Osteoblast (primary cell): ENCODE measurements around the gene LRP1. TPM values are rescaled to one million over a fixed set of nuclear protein-coding genes. Genes with fewer than 3 reads are reported as not detected.

ENCODE experiments used
- DNase-seq: peaks from one replicate; pipeline ENCODE4 v3.0.0; 2011; ENCODE audit warnings: low spot score, mixed read lengths; ENCODE audit not compliant: insufficient read length; ENCODE audit errors: missing footprints
- H2AFZ ChIP-seq: 2 replicates; pipeline ENCODE4 v1.6.0; 2011; ENCODE audit warnings: mild to moderate bottlenecking, low read length
- H3K27ac ChIP-seq: 2 replicates; pipeline ENCODE4 v1.5.1; 2011; ENCODE audit warnings: mild to moderate bottlenecking, low read depth, low read length, moderate library complexity
- H3K27me3 ChIP-seq: 2 replicates; pipeline ENCODE4 v1.6.0; 2012; ENCODE audit warnings: mild to moderate bottlenecking, control low read depth, inconsistent platforms, low read length, moderate library complexity; ENCODE audit not compliant: insufficient read depth
- H3K36me3 ChIP-seq: 2 replicates; pipeline ENCODE4 v1.5.1; 2011; ENCODE audit warnings: mild to moderate bottlenecking, low read length, control low read depth, moderate library complexity; ENCODE audit not compliant: insufficient read depth
- H3K4me1 ChIP-seq: 2 replicates; pipeline ENCODE4 v1.5.1; 2011; ENCODE audit warnings: mild to moderate bottlenecking, low read length, control low read depth, moderate library complexity; ENCODE audit not compliant: insufficient read depth
- H3K4me2 ChIP-seq: 2 replicates; pipeline ENCODE4 v1.6.0; 2011; ENCODE audit warnings: mild to moderate bottlenecking, low read length; ENCODE audit not compliant: insufficient read depth
- H3K4me3 ChIP-seq: fragments of 200-600 bp; sonication (generic); 3 replicates; pipeline ENCODE4 v1.5.1; 2012; ENCODE audit warnings: mild to moderate bottlenecking, low read length, inconsistent platforms; ENCODE audit not compliant: insufficient read depth
- H3K79me2 ChIP-seq: 2 replicates; pipeline ENCODE4 v1.6.0; 2012; ENCODE audit warnings: mild to moderate bottlenecking, low read length, control low read depth, inconsistent platforms; ENCODE audit not compliant: insufficient read depth
- H3K9me3 ChIP-seq: 2 replicates; pipeline ENCODE4 v1.5.1; 2011; ENCODE audit warnings: low read depth, low read length, control low read depth
- H4K20me1 ChIP-seq: 2 replicates; pipeline ENCODE4 v1.6.0; 2012; ENCODE audit warnings: mild to moderate bottlenecking, low read length, control low read depth; ENCODE audit not compliant: insufficient read depth
- total RNA-seq: library from RNA; depleted of rRNA; stranded (reverse); fragments of >200 nt; gene quantifications from 2 replicates; pipeline ENCODE4 v1.2.3, GENCODE V29; 2012
- TF ChIP-seq, protein P1 (sequence below): IDR thresholded peaks from 2 replicates; pipeline ENCODE4 v1.5.1; 2011; ENCODE audit warnings: mild to moderate bottlenecking, low read depth, low read length, moderate library complexity; ENCODE audit errors: extremely low read depth

Gene LRP1
- total RNA-seq, 1 donor = 744 TPM

GRCh38 chr12:57176846-57177245 is 48.6 kb downstream of the LRP1 start:
- Histone ChIP-seq H3K9me3 (no peaks in the 10 kb centered on the region), H3K4me1 (peaks cover 3% of the 10 kb centered on the region), H4K20me1 (peaks cover 62% of the 10 kb centered on the region), H2AFZ (no peak overlapping the region), H3K79me2 (peaks cover 88% of the 10 kb centered on the region), H3K4me3 (no peak overlapping the region), H3K27ac (peak overlapping the region; percentile 65), H3K27me3 (no peaks in the 10 kb centered on the region), H3K36me3 (peaks cover 96% of the 10 kb centered on the region), H3K4me2 (no peak overlapping the region)
- TF ChIP-seq, protein P1, sequence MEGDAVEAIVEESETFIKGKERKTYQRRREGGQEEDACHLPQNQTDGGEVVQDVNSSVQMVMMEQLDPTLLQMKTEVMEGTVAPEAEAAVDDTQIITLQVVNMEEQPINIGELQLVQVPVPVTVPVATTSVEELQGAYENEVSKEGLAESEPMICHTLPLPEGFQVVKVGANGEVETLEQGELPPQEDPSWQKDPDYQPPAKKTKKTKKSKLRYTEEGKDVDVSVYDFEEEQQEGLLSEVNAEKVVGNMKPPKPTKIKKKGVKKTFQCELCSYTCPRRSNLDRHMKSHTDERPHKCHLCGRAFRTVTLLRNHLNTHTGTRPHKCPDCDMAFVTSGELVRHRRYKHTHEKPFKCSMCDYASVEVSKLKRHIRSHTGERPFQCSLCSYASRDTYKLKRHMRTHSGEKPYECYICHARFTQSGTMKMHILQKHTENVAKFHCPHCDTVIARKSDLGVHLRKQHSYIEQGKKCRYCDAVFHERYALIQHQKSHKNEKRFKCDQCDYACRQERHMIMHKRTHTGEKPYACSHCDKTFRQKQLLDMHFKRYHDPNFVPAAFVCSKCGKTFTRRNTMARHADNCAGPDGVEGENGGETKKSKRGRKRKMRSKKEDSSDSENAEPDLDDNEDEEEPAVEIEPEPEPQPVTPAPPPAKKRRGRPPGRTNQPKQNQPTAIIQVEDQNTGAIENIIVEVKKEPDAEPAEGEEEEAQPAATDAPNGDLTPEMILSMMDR = no peak
- peak; percentile 96 for DNase-seq

GRCh38 chr12:57177354-57177753 is 49.1 kb downstream of the LRP1 start:
- TF ChIP-seq, protein P1 = no peak
- peaks cover 66% of the 10 kb centered on the region for H4K20me1 ChIP-seq
- peaks cover 100% of the 10 kb centered on the region for H3K36me3 ChIP-seq
- H3K4me1 ChIP-seq = peaks cover 3% of the 10 kb centered on the region
- peak; percentile 18 for DNase-seq
- peaks cover 89% of the 10 kb centered on the region for H3K79me2 ChIP-seq
- H3K27ac ChIP-seq = peak overlapping the region; percentile 65
- no peak overlapping the region for H3K4me3 ChIP-seq
- no peak overlapping the region for H2AFZ ChIP-seq
- H3K9me3 ChIP-seq = no peaks in the 10 kb centered on the region
- no peaks in the 10 kb centered on the region for H3K27me3 ChIP-seq
- no peak overlapping the region for H3K4me2 ChIP-seq

DNA sequence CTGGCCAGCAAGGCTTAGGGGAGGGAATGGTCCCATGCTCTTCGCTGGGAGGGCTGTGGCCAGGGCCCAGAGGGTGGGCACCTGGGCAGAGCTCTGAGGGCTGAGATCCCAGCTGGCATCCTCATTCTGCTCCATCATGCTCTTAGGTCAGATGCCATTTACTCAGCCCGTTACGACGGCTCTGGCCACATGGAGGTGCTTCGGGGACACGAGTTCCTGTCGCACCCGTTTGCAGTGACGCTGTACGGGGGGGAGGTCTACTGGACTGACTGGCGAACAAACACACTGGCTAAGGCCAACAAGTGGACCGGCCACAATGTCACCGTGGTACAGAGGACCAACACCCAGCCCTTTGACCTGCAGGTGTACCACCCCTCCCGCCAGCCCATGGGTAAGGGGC is 49.9 kb downstream of the LRP1 start:
- H2AFZ ChIP-seq = no peak overlapping the region
- peaks cover 84% of the 10 kb centered on the region for H3K79me2 ChIP-seq
- peaks cover 94% of the 10 kb centered on the region for H3K36me3 ChIP-seq
- H3K9me3 ChIP-seq = no peaks in the 10 kb centered on the region
- TF ChIP-seq, protein P1 = no peak
- DNase-seq = peak; percentile 55
- peaks cover 3% of the 10 kb centered on the region for H3K4me1 ChIP-seq
- H4K20me1 ChIP-seq = peaks cover 61% of the 10 kb centered on the region
- H3K27me3 ChIP-seq = no peaks in the 10 kb centered on the region
- no peak overlapping the region for H3K4me3 ChIP-seq
- H3K27ac ChIP-seq = no peak overlapping the region
- H3K4me2 ChIP-seq = no peak overlapping the region

- H3K4me3 ChIP-seq = no peak overlapping the region
- peaks cover 94% of the 10 kb centered on the region for H3K36me3 ChIP-seq
- no peaks in the 10 kb centered on the region for H3K9me3 ChIP-seq
- H3K4me1 ChIP-seq = peaks cover 3% of the 10 kb centered on the region
- peak; percentile 75 for DNase-seq
- H3K79me2 ChIP-seq = peaks cover 86% of the 10 kb centered on the region
- TF ChIP-seq, protein P1 = no peak
- no peak overlapping the region for H2AFZ ChIP-seq
- no peaks in the 10 kb centered on the region for H3K27me3 ChIP-seq
- H3K27ac ChIP-seq = no peak overlapping the region
- H3K4me2 ChIP-seq = no peak overlapping the region
- peaks cover 64% of the 10 kb centered on the region for H4K20me1 ChIP-seq
These were observed 51.2 kb downstream of the LRP1 start for GRCh38 chr12:57179331-57180086.
